Testis (tissue), 2 donors: ENCODE data around the gene APCDD1.

Experiments used
- POLR2A ChIP-seq: fragments of 450-650 bp; IDR thresholded peaks from one replicate; pipeline ENCODE4 v1.6.1; 2017; ENCODE audit warnings: antibody characterized with exemption, mild to moderate bottlenecking, moderate library complexity
- TF ChIP-seq, protein P1 (sequence below), 3 experiments: fragments of 450-650 bp in 2 of 3; fragments of 200-600 bp in 1 of 3; sonication (generic) in 1 of 3; IDR thresholded peaks; one replicate each; pipeline ENCODE4 v1.5.1; 2016 to 2019; ENCODE audit warnings: antibody characterized with exemption in 3 of 3, mild to moderate bottlenecking in 2 of 3, moderate library complexity in 1 of 3

- TF ChIP-seq, protein P1, sequence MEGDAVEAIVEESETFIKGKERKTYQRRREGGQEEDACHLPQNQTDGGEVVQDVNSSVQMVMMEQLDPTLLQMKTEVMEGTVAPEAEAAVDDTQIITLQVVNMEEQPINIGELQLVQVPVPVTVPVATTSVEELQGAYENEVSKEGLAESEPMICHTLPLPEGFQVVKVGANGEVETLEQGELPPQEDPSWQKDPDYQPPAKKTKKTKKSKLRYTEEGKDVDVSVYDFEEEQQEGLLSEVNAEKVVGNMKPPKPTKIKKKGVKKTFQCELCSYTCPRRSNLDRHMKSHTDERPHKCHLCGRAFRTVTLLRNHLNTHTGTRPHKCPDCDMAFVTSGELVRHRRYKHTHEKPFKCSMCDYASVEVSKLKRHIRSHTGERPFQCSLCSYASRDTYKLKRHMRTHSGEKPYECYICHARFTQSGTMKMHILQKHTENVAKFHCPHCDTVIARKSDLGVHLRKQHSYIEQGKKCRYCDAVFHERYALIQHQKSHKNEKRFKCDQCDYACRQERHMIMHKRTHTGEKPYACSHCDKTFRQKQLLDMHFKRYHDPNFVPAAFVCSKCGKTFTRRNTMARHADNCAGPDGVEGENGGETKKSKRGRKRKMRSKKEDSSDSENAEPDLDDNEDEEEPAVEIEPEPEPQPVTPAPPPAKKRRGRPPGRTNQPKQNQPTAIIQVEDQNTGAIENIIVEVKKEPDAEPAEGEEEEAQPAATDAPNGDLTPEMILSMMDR (IDR thresholded peaks at IDR 0.05): no peak
- no peak for TF ChIP-seq POLR2A
Observed at GRCh38 chr18:10499230-10499629, 44.8 kb downstream of the APCDD1 start.
